ENCODE results near the gene GAS7. TPM values are rescaled to one million over a fixed set of nuclear protein-coding genes. Genes with fewer than 3 reads are reported as not detected.

GAS7 gene
- total RNA-seq, 3 donors from 2014 or later (not counting 1 experiment from before 2014, with no cell fraction given), result 70.7 to 89.1 (median 84.8) TPM

GRCh38 chr17:10120749-10121148 is 77.7 kb downstream of the GAS7 start:
- peak in 1 of 2 donors; percentile 54 for DNase-seq
- Mint-ChIP-seq H3K27ac (peak overlapping the region; percentile 99 to 100), H3K4me3 (peak overlapping the region; percentile 83), H3K36me3 (no peaks in the 10 kb centered on the region), H3K4me1 (peaks cover 62 to 84% of the 10 kb centered on the region in 2 donors), H3K27me3 (ENCODE audit: low read depth in 2 of 2) (no peaks in the 10 kb centered on the region), H3K9me3 (no peaks in the 10 kb centered on the region)
- no peaks in the 10 kb centered on the region for H3K27me3 ChIP-seq (ENCODE audit: control insufficient read depth, insufficient read depth, low read length)
- no peak for TF ChIP-seq CTCF (IDR thresholded peaks at IDR 0.05)
- H3K36me3 ChIP-seq (ENCODE audit: control insufficient read depth, insufficient read depth, low read length), result no peaks in the 10 kb centered on the region
- intact Hi-C loops (cut with micrococcal nuclease), result no loop called here
- H3K4me1 ChIP-seq (ENCODE audit: control insufficient read depth, insufficient read depth, low read length), result peaks cover 87% of the 10 kb centered on the region
- H3K27ac ChIP-seq (ENCODE audit: low read length), result peak overlapping the region; percentile 93
- H3K9me3 ChIP-seq (ENCODE audit: control insufficient read depth, insufficient read depth, low read length), result no peaks in the 10 kb centered on the region
- no peak overlapping the region for H3K4me3 ChIP-seq (ENCODE audit: low read length)
- 16% methylated on average over 8 of the region's 12 CpGs for WGBS (ENCODE audit: insufficient coverage)
- ATAC-seq, result no peak

- Histone ChIP-seq H3K9me3 (ENCODE audit: control insufficient read depth, insufficient read depth, low read length) (no peaks in the 10 kb centered on the region), H3K4me1 (ENCODE audit: control insufficient read depth, insufficient read depth, low read length) (peaks cover 93% of the 10 kb centered on the region), H3K27me3 (ENCODE audit: control insufficient read depth, insufficient read depth, low read length) (no peaks in the 10 kb centered on the region), H3K4me3 (ENCODE audit: low read length) (no peak overlapping the region), H3K27ac (ENCODE audit: low read length) (peak overlapping the region; percentile 93), H3K36me3 (ENCODE audit: control insufficient read depth, insufficient read depth, low read length) (no peaks in the 10 kb centered on the region)
- no peak for ATAC-seq
- intact Hi-C loops (cut with micrococcal nuclease), result no loop called here
- Mint-ChIP-seq H3K4me1 (peaks cover 68 to 90% of the 10 kb centered on the region in 2 donors), H3K27ac (peak overlapping the region; percentile 99 to 100), H3K27me3 (ENCODE audit: low read depth in 2 of 2) (no peaks in the 10 kb centered on the region), H3K4me3 (peak overlapping the region; percentile 83), H3K36me3 (no peaks in the 10 kb centered on the region), H3K9me3 (no peaks in the 10 kb centered on the region)
- peak in 1 of 2 donors; percentile 24 for DNase-seq
- TF ChIP-seq CTCF (IDR thresholded peaks at IDR 0.05), result no peak
- 18% methylated on average over 9 of the region's 10 CpGs for WGBS (ENCODE audit: insufficient coverage)
Observed at GRCh38 chr17:10120109-10120485, 78.3 kb downstream of the GAS7 start.

- H3K36me3 ChIP-seq (ENCODE audit: control insufficient read depth, insufficient read depth, low read length), result no peaks in the 10 kb centered on the region
- no peak for TF ChIP-seq CTCF (IDR thresholded peaks at IDR 0.05)
- H3K36me3 Mint-ChIP-seq, result no peaks in the 10 kb centered on the region
- intact Hi-C loops (cut with micrococcal nuclease), result loop anchor here (5.0 to 10.0 kb wide), 2 partner anchors 108 to 135 kb away; no protein-coding TSS in a partner anchor
- H3K9me3 Mint-ChIP-seq, result no peaks in the 10 kb centered on the region
- peak overlapping the region; percentile 83 for H3K4me3 Mint-ChIP-seq
- ATAC-seq (no peak), DNase-seq (peak; percentile 48 to 59)
- peak overlapping the region; percentile 99 to 100 for H3K27ac Mint-ChIP-seq
- H3K27ac ChIP-seq (ENCODE audit: low read length), result peak overlapping the region; percentile 93
- H3K27me3 Mint-ChIP-seq (ENCODE audit: low read depth in 2 of 2), result no peaks in the 10 kb centered on the region
- peaks cover 99% of the 10 kb centered on the region for H3K4me1 ChIP-seq (ENCODE audit: control insufficient read depth, insufficient read depth, low read length)
- no peaks in the 10 kb centered on the region for H3K9me3 ChIP-seq (ENCODE audit: control insufficient read depth, insufficient read depth, low read length)
- H3K4me3 ChIP-seq (ENCODE audit: low read length), result no peak overlapping the region
- no peaks in the 10 kb centered on the region for H3K27me3 ChIP-seq (ENCODE audit: control insufficient read depth, insufficient read depth, low read length)
- 6% methylated on average over 8 of the region's 8 CpGs for WGBS (ENCODE audit: insufficient coverage)
- peaks cover 75 to 96% of the 10 kb centered on the region in 2 donors for H3K4me1 Mint-ChIP-seq
Observed at GRCh38 chr17:10119203-10120108, 79.0 kb downstream of the GAS7 start.

All from natural killer cell (primary cell).